HG03442 (cell line): ENCODE data around the gene MSGN1.
A peak's percentile ranks its signal among the peaks of the same experiment; 100 is the strongest.

ENCODE experiments used
- ATAC-seq: cut with Tn5 transposase; IDR thresholded peaks from one replicate; pipeline ENCODE4 v1.9.1; 2021; ENCODE audit warnings: mild to moderate bottlenecking, moderate library complexity; ENCODE audit not compliant: unreplicated experiment

MSGN1 gene

DNA sequence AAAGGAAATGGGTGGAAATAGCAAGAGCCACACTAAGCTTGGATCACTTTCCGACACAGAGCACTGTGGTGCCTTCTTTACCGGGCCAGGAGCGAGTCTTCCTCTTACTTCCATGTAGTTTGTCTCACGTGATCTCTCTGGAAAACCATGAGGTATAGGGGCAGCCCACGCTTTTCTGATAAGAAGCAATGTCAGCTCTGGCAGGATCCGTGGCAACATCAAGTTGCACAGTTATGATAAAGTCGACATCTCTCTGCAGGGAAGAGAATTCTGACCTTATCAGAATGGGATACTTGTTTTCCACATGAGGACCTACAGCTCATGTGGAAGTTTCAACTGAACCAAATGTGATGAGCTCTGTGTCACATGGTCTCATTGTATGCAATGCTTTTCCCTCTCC, 29.5 kb downstream of the MSGN1 start:
- no peak for ATAC-seq

GRCh38 chr2:17846676-17847075, 30.4 kb downstream of the MSGN1 start:
- no peak for ATAC-seq

- no peak for ATAC-seq
Measured at GRCh38 chr2:17847236-17847635, 31.0 kb downstream of the MSGN1 start.

DNA sequence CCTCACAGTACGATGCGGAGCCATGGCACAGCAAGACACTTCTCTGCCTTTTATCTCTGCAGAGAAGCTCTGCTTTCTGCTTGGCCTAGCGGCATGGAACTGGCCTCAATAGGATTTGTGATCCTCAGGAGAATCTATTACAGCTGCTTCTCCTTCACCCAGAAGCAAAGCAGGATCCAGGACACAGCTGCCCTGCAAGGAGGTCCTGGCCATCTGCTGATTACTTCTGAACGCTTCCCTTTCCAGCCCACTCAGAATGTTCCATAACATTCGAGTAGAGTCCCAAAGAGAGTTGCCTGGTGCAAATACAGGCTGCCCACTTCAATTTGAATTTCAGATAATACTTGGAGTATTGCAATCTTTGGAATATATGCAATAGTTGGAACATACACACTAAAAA, 33.0 kb downstream of the MSGN1 start:
- no peak for ATAC-seq

- ATAC-seq = no peak
Measured at GRCh38 chr2:17850151-17850550, 33.9 kb downstream of the MSGN1 start.

DNA sequence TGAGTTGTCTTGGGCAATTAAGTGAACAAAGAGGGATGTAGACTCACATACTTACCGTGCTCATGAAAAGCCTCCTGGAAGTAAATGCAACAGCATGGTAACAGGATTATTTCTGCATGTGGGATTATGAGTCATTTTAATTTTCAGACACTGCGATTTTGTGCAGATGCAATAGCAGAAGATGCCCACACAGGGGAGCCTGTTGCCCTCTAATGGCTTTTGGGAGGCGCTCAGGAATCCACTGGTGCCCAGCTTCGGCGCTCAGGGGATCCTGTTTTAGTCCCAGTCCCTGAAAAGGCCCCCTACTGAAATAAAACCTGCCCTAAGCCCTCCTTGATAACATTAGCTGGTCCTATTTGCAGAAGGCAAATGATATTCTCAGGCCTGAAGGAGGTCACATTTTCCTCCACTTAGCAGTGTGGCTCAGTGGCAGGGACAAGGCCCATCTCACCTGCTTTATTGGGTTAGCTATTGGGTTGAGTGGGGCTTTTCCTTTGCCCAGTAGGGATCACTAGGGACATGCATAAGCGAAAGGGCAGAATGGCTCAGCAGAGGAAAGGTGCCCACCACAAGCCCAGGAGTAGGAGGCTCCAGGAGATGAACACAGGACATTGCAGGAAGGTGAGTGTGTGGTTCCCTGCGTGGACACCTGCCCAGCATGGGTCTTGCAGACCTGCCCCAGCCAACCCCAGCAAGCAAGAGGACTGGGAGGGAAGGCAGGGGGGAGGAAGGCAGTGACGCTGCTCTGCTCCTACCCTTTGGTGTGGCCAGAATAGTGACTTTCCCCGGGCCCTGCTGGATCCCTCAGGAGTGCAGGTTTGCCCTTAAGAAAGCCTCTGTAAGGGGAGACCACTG, 35.7 kb downstream of the MSGN1 start:
- ATAC-seq = peak; percentile 91

DNA sequence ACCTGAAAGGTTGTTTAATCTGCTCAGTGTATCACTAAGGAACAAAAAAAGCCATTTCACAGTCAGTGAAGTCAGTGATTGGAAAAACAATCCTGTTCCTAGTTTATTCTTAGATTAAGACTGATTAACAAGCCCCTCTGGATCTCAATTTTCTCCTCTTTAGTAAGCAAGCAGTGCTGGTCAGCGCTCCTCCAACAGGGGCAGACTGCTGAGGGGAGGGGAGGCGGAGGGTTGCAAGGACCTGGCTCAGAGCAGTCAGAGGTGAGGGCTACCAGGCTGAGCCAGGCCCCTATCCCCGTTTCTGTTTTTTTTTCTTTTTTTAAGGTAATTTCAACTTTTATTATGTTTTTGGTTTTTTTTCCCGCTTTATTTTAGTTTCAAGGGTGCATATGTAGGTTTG, 37.5 kb downstream of the MSGN1 start:
- ATAC-seq = no peak

DNA sequence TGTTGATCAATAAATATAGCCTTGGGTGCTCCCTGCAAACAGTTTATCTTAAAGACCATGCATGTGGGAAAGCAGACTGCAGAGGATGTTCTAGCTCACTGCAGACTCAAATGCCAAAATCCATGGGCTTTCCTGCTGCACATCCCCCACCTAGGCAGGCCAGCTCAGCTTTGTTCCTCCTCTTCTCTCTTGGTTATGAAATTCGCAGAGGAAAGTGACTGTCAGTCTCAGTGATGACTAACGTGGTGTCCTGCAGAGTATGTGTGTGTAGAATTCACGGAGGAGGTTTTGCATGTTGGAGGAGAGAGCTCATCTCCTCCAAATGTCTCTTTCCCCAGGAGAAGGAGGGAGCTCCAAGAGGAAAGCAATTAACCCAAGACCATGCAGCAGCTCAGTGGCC, 40.8 kb downstream of the MSGN1 start:
- ATAC-seq = no peak

DNA sequence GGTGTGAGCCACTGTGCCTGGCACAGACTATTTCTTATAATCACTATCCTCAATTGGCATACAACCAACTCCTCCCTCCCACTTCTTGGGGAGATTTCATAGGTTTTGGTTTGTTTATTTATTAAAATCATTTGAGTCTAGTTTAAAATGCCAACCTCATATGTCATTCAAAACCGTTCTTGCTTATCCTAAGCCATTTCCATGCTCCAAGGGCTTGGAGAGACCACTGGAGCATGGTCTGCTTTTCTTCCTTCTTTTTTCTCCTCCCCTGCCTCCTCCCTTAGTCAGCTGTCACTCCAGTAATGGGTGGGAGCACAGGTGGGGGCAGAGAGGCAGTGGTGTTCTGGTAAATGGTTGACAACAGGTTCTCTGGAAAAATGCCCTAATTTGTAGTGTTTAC, 41.8 kb downstream of the MSGN1 start:
- ATAC-seq = no peak

- ATAC-seq = no peak
Measured at GRCh38 chr2:17863539-17863938, 47.3 kb downstream of the MSGN1 start.

- ATAC-seq = no peak
Measured at GRCh38 chr2:17864676-17865075, 48.4 kb downstream of the MSGN1 start.

DNA sequence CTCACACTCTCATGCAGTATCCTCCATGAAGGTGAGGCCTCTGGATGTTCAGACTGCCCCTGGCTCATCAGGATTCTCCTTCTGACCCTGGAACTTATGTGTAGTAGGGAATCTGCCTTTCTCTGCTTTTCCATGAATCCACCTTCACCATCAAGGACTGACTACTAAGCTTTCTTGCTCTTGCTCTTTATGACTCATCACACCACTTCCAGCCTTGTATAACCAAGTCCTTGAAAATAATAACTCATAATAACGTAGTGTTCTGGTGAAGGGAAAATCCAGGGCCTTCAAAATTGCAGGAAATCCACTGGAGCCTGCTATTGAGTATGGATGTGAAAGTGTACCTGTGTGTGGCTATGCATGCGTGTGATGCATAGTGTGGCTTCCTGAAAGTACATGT, 50.9 kb downstream of the MSGN1 start:
- no peak for ATAC-seq
